ENCODE measurements around the gene BLVRB. TPM values are rescaled to one million over a fixed set of nuclear protein-coding genes. Genes with fewer than 3 reads are reported as not detected.
"Not testable (repeated sequence)": the region's sequence is repeated elsewhere in the genome, so short reads cannot be mapped to it uniquely, and the experiment has no call there.

BLVRB gene
- 327 and 381 TPM in 2 replicates for total RNA-seq (2014; rRNA removed; shearing (Covaris generic))

DNA sequence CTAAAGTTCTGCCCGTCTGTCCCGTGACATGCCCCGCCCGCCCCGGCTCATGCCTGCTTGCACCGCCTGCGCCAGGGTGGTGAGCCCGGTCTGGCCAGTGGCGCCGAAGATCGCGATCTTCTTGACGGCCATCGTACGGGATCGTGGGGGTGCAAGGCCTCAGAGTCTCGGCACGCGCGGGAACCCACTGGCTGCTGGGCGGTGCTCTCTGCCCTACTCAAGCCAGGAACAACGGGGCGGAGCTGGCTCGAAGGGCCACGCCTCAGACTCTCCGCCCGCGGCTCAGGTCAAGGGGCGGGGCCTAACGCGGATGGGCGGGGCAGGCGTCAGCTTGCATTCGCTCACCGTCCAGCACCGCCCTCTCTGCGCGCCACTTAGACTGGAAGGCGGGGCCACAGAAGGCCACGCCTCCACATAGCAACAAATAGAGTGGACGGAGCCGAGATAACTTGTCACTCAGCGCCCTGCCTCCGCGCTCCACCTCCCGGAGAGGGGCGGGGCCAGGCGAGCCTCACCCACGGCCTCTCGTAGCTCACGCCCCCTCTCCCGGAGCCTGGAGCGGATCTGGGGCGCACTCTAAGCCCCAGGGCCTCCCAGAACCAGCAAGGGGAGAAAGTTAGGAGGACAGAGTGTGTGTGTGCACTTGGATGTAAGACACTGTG is at the start of gene BLVRB:
TSS of gene BLVRB (minus strand) at position 189 of the 662 bp plus-strand sequence. CDS start at position 132, 57 bp downstream.
- DNase-seq (ENCODE audit: low spot score), result peak; percentile 99

DNA sequence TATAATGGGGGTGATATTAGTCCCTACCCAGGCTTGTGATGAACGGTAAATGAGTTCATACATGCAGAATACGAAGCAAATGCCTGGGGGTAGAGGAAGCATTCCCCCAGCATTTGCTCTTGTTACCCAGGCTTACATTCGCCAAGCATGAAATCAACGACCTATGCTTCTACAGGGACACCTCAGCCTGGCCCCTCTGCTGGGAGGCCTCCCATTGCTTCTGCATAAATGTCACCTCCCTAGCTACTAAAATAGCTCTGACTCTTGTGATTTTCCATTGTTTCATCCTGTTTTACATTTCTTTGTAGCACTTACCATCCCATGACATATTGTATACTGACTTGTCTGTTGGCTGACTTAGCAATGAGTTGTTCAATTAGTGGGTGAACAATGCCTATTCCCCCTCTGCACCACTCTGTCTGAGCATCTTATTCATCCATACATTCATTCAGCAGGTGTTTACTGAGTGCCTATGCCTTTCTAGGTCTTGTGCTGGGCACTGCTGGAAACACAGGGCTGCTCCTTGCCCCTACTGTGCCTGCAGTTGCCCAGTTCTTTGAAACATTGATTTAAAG is 48.3 kb upstream of the BLVRB start:
- no peak for DNase-seq (ENCODE audit: low spot score)

DNA sequence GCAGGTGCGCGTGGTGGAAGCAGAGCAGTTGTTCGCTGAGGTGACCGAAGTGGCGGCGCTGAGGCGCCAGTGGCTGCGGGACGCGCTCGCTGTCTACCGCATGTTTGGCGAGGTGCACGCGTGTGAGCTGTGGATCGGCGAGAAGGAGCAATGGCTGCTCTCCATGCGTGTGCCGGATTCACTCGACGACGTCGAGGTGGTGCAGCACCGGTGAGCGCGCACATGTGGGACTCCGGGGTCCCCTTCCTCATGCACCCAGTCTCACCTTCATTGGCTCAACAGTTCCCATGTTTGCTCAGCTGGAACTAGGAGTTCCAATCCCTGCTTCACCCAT is 47.8 kb upstream of the BLVRB start:
- DNase-seq (ENCODE audit: low spot score), result no peak

DNA sequence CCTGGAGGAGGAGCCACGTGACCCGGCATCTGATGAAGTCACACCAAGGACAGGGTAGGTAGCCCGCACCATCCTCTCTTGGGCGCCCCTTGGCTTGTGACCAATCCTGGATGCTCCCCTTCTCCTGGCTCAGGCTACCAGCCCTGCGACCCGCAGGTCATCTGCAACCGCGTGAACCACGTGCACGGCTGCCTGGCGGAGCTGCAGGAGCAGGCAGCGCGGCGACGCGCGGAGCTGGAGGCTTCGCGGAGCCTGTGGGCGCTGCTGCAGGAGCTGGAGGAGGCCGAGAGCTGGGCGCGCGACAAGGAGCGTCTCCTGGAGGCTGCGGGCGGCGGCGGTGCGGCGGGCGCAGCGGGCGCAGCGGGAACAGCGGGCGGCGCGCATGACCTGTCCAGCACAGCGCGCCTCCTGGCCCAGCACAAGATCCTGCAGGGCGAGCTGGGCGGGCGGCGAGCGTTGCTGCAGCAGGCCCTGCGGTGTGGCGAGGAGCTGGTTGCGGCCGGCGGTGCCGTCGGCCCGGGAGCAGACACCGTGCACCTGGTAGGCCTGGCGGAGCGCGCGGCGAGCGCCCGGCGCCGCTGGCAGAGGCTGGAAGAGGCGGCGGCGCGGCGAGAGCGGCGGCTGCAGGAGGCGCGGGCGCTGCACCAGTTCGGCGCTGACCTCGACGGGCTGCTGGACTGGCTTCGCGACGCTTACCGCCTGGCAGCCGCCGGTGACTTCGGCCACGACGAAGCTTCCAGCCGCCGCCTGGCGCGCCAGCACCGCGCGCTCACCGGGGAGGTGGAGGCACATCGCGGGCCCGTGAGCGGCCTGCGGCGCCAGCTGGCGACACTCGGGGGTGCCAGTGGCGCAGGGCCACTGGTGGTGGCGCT is 47.2 kb upstream of the BLVRB start:
- no peak for DNase-seq (ENCODE audit: low spot score)

DNA sequence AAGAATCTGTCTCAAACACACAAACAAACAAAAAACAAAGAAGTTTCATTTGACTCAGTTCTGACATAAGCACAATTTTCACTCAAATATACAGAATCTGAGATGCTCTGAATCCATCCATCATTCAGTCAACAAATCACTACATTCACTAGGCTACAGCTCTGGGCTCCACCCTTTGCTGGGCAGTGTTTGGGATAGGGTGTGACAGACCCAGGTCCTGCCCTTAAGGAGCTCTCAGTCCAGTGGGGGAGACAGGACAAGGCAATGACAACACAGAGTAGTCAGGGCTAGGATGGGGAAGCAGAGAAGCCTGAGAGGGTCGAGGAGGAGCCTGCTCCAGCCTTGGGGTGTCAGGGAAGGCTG is 46.5 kb upstream of the BLVRB start:
- DNase-seq (ENCODE audit: low spot score), result no peak

DNA sequence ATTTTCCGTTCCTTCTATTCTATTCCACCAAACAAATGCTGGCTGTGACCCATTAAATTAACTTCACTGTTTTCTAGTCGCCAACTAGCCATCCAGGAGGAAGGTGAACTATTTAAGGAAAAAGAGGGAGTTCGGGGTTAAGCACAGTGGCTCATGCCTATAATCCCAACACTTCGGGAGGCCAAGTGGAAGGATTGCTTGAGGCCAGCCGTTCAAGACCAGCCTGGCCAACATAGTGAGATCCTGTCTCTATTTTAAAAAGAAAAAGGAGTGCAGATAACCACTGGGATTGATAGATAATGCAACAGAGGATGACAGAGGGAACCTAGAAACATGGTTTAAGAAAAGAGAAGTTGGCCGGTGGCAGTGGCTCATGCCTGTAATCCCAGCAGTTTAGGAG is 45.9 kb upstream of the BLVRB start:
- no peak for DNase-seq (ENCODE audit: low spot score)

DNA sequence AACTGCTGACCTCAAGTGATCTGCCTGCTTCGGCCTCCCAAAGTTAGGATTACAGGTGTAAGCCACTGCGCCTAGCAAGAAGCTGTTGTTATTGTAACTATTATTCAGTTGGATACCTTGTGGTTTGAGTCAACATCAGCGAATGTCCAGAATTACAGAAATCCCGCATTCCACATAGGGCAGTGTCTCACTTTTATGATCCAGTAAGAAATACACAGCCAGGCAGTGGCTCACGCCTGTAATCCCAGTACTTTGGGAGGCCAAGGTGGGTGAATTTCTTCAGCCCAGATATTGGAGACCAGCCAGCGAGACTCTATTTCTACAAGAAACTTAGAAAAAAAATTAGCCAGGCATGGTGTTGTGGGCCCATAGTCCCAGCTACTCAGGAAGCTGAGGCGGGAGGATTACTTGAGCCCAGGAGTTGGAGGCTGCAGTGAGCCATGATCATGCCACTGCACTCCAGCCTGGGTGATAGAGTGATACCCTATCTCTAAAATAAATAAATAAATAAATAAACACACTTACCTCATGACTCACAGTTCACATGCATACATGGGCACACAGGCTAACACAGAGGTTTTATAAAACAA is 45.1 kb upstream of the BLVRB start:
- DNase-seq (ENCODE audit: low spot score), result peak; percentile 18

DNA sequence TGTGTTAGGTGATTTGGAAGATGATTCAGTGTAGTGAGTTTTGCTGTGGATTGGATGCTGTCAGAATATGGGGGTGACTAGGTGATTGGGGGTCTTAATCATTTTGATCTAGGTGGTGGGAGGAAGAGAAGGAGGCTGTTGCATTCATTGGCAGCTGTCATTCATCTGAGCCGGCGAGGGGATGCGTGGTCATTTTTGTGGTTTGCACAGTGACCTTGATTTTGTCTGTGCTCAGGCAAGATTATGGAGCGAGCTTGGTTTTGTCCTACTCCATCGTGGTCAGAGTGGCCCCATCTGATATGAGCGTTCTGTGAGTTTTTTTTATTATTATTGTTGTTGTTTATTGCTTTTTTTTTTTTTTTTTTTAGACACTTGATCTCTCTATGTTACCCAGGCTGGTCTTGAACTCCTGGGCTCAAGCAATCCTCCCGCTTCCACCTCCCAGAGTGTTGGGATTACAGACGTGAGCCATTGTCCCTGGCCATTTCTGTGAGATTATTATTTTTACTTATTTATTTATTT is 43.3 kb upstream of the BLVRB start:
- DNase-seq (ENCODE audit: low spot score), result no peak

DNA sequence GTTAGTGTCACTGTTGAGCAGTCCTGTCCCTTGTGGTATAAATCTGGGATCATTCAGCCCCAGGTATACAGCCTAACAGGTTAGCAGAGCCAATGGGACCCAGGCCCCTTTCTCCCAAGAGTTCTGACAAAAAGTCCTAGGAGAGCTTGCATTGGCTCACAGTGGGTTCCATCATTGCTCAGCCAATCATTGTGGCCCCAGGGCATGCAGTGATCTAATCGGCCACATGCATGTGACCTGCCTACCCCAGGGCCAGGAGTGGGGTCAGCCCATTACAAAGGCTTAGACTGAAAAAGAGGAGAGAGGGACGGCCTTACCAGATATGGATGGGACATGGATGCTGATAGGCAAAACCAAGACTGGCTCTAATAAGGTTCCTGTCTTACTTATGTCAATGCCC is 42.3 kb upstream of the BLVRB start:
- DNase-seq (ENCODE audit: low spot score), result no peak

DNA sequence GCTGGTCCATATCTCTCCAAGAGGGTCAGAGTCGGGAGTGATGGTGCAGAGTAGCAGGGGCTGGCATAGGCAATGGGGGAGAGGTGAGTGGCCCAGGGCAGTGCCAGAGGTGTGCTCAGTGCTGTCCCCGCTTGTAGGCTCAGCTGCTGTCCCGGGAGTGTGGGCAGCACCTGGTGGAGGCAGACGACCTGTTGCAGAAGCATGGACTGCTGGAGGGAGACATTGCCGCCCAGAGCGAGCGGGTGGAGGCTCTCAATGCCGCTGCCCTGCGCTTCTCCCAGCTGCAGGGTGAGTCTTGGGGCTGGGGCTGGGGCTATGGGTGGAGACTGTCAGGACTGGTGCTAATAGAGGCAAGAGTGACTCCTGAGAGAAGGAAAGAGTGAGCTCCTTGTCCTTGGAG is 40.6 kb upstream of the BLVRB start:
- no peak for DNase-seq (ENCODE audit: low spot score)

DNA sequence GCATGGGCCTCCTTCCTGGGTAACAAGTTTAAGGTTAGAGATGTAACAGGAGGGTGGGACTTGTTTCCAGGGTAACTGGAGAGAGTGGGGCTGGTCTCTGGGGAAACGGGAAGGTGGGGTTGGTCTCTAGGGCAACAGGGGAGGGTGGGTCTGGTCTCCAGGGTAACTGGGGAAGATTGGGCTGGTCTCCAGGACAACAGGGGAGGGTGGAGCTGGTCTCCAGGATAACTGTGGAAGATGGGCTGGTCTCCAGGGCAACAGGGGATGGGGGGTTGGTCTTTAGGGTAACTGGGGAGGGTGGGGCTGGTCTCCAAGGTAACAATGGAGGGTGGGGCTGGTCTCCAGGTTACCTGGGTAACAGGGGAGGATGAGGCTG is 37.8 kb upstream of the BLVRB start:
- DNase-seq (ENCODE audit: low spot score), result no peak

DNA sequence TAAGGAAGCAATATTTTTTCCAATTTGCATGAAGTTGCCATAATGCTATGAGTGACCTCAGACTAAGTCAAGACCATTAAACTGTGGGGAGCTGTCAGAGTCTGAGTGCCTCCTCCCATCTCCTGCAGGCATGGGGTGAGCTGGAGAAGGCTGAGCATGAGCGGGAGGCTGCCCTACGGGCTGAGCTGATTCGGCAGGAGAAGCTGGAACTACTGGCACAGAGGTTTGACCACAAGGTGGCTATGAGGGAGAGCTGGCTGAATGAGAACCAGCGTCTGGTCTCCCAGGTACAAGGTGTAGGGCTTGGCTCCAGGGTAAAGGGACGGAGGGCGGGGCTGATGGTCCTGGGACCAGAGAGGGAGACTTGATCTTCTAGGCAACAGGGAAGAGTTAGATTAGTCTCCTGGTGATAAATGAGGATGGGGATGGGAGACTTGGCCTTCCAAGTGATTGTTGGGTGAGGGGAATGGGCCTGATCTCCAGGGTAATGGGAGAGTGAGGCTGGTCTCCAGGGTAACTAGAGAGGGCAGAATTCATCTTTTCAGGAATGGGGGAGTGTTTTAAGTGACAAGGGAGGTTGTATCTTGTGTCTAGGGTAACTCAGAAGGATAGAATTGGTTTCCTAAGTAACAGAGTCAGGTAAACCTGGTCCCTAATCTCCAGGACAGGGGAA is 37.2 kb upstream of the BLVRB start:
- peak; percentile 14 for DNase-seq (ENCODE audit: low spot score)

DNA sequence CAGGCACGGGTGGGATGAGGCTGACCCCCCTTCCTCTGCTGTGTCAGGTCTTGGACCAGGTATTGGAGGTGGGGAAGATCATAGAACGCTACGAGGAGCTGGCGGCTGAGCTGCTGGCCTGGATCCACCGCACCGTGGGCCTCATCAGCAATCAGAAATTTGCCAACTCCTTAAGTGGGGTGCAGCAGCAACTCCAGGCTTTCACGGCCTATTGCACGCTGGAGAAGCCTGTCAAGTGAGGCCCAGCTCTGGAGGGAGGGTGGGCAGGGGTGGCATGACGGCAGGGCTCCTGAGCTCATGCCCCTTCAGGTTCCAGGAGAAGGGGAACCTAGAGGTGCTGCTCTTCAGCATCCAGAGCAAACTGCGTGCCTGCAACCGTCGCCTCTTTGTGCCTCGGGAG is 36.5 kb upstream of the BLVRB start:
- DNase-seq (ENCODE audit: low spot score), result no peak

DNA sequence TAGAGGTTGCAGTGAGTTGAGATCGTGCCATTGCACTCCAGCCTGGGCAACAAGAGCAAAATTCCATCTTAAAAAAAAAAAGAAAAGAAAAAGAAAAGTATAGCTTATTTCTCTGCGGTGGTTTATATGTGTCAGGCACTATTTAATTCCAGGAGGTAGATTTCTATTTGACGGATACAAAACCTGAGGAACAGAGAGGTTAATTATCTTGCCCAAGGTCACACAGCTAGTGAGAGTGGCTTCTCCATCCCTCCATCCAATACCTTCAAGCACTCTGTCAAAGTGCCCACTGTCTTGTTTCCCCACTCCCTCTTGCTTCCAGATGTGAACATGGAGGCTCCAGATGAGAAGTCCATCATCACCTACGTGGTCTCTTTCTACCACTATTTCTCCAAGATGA is 36.1 kb upstream of the BLVRB start:
- no peak for DNase-seq (ENCODE audit: low spot score)

DNA sequence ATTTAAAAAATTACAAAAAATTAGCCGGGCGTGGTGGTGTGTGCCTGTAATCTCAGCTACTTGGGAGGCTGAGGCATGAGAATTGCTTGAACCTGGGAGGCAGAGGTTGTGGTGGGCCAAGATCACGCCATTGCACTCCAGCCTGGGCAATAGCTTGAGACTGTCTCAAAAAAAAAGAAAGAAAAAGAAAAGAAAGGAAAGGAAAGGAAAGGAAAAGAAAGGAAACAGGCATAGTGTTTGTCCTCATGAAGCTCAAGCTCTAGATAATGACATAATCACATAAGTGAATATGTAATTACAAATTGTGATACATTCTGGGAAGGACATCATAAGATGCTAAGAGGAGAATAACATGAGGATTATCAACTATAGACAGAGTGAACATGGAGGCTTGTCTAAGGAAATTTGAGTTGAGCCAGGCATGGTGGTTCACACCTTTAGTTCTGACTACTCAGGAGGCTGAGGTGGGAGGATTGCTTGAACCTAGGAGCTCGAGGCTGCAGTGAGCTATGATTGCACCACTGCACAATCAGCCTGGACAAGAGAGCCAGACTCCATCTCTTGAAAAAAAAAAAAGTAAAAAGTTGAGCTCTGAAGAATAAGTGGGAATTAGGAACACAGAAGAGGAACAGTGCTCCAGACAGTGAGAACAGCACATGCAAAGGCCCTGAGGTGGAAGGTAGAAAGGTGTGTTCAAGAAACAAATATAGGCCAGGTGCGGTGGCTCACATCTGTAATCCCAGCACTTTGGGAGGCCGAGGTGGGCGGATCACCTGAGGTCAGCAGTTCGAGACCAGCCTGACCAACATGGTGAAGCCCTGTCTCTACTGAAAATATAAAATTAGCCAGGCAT is 35.4 kb upstream of the BLVRB start:
- not testable (repeated sequence) for DNase-seq (ENCODE audit: low spot score)

DNA sequence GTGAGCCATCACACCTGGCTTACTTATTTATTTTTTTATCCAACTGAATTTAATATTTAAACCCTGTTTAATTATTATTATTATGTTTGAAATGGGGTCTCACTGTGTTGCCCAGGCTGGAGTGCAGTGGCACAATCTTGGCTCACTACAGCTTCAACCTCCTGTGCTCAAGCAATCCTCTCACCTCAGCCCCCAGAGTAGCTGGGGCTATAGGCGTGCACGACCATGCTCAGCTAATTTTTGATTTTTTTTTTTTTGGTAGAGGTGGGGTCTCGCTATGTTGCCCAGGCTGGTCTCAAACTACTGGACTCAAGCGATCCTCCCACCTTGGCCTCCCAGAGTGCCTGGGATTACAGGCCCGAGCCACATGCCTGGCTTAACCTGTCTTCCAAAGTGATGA is 33.8 kb upstream of the BLVRB start:
- no peak for DNase-seq (ENCODE audit: low spot score)

DNA sequence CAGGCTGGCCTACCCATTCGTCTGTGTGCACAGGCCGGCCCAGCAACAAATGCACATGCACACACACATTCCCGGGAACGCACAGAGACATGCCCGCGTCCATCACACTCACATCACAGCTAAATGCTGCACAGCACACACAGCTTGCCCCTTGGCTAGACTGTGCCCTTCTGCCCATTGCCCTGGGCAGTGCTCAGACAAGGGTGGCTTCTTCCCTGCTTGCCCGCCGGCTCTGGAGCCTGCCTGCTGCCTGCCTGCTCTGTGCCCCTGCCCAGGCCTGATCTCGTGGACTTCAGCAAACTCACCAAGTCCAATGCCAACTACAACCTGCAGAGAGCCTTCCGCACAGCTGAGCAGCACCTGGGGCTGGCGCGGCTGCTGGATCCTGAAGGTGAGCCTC is 31.7 kb upstream of the BLVRB start:
- no peak for DNase-seq (ENCODE audit: low spot score)

DNA sequence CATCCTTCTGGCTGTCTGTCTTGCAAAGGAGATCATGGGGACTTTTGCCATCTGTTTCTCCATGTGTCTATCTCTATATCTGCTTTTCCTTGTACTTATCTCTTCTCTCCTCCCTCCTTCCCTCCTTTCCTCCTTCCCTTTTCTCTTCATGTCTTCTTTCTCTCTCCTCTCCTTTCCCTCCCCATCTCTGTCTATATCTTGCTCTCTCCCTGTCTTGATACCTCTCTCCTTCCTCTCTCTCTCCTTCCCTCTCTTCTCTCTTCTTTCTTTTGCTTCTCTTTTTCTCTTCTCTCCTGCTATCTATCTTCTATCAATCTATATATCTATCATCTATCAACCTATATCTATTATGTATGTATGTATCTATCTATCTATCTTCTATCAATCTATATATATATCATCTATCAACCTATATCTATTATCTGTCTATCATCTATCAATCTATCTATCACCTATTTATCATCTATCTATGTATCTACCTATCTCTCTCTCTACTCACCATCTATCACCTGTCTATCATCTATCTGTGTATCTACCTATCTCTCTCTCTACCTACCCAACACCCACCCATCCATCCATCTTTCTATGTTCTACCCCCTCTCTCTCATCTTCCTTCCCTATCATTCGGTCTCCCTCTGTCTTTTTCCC is 28.8 kb upstream of the BLVRB start:
- no peak for DNase-seq (ENCODE audit: low spot score)

DNA sequence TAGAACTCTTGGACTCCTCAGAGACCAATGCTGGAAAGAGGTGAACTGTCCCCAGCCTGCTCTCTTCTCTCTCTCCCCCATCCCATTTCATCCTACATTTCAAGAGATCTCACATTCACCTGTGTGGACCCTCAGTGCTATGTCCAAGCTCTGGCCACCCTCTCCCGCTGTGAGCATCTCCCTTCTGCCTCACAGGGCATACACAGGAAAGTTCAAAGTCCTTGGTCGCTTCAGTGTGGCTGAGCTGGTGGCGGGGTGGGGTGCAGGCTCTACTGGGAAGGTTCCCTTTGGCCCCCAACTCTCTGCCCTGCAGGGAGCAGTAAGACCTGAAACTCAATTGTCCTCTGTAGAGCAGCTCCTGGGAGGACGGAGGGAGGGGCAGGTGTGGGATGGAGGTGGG is 28.2 kb upstream of the BLVRB start:
- DNase-seq (ENCODE audit: low spot score), result no peak

DNA sequence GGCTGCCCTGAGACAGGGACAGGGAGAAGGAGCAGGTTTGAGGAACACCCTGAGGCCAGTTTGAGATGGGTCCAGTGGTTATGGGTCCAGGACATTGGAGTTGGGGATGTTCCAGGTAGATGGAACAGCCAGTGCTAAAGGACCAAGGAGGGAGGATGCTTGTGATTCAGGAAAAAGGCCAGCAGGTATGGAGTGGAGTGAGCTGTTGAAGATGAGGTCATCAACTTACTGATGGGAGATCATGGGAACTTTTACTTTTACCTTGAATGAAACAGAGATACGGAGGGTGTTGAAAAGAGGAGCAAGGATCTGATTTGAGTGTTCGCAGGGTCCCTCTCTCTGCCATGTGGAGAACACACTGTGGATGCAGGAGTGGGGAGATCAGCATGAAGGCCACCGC is 26.7 kb upstream of the BLVRB start:
- DNase-seq (ENCODE audit: low spot score), result no peak

DNA sequence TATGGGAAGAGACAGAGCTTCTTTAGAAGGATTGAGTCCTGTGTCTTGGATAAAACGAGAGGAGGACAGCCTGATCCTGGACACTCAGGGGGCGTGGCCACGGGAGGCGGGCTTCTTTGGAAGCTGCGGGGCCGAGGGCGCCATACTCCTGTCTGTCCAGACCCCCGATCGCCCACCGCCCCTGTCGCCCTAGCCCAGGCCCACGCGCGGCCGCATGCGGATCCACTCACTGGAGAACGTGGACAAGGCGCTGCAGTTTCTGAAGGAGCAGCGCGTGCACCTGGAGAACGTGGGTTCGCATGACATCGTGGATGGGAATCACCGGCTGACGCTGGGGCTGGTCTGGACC is 24.3 kb upstream of the BLVRB start:
- DNase-seq (ENCODE audit: low spot score), result no peak

Data from A172 (cell line).